ENCODE data around the gene APOL6. TPM values are rescaled to one million over a fixed set of nuclear protein-coding genes. Genes with fewer than 3 reads are reported as not detected.

APOL6 gene
- total and polyA plus RNA-seq, 2 of the 4 experiments (the other 2 are of a cell fraction) = 1.2 to 7.2 TPM

GRCh38 chr22:35609761-35610160 lies 38.5 kb upstream of the APOL6 start:
- 62% methylated on average over 2 of the region's 4 CpGs; no CpG with 5 or more reads in 1 of the 2 experiments for WGBS, 2 experiments (ENCODE audit: extremely low coverage in 2 of 2, insufficient read length in 1 of 2)

More at GRCh38 chr22:35609761-35610160, 38.5 kb upstream of the APOL6 start:
- DNase-seq = no peak
- Histone ChIP-seq H4K91ac (ENCODE audit: insufficient read depth, low read depth, low read length) (no peak overlapping the region), H4K20me1 (ENCODE audit: insufficient read depth, low read length) (no peaks in the 10 kb centered on the region), H3K4me1 (ENCODE audit: control insufficient read depth, insufficient read depth, low read length) (no peaks in the 10 kb centered on the region), H2BK5ac (ENCODE audit: low read depth, low read length, poor library complexity, severe bottlenecking) (no peak overlapping the region), H3K4me3 (ENCODE audit: insufficient read depth, low read depth, low read length) (no peak overlapping the region), H4K8ac (ENCODE audit: low read depth in 2 of 2, low read length in 2 of 2) (no peak overlapping the region), H3K36me3 (ENCODE audit: control insufficient read depth, insufficient read depth, low read length) (no peaks in the 10 kb centered on the region), H3K27ac (ENCODE audit: insufficient read depth, low read length) (no peak overlapping the region), H3K79me1 (ENCODE audit: low read depth in 1 of 2, low read length in 2 of 2) (no peaks in the 10 kb centered on the region), H2BK15ac (ENCODE audit: low read depth, low read length) (no peak overlapping the region), H3K56ac (ENCODE audit: extremely low read depth, insufficient read depth, low read length) (no peak overlapping the region), H3K27me3 (ENCODE audit: control insufficient read depth, insufficient read depth, low read length) (peaks cover 66% of the 10 kb centered on the region), H3K9me1 (ENCODE audit: insufficient read depth, low read length) (peaks cover 3% of the 10 kb centered on the region; the same call in 1 of the 2 replicates), H3K4me2 (ENCODE audit: low read depth, low read length) (no peak overlapping the region), H2AK9ac (replicated peaks; ENCODE audit: low read depth, low read length, poor library complexity) (no peak overlapping the region), H3K9ac (ENCODE audit: low read depth, low read length) (no peak overlapping the region), H2BK20ac (ENCODE audit: low read depth, low read length) (no peak overlapping the region), H3K9me3 (ENCODE audit: control insufficient read depth, insufficient read depth, low read length) (no peaks in the 10 kb centered on the region), H3K23ac (ENCODE audit: low read depth, low read length) (no peak overlapping the region), H4K5ac (ENCODE audit: low read depth, low read length) (no peak overlapping the region), H2BK120ac (ENCODE audit: low read depth, low read length) (no peak overlapping the region), H2AK5ac (ENCODE audit: low read depth, low read length) (no peak overlapping the region), H2AFZ (replicated peaks; ENCODE audit: low read length, poor library complexity) (no peak overlapping the region), H3K18ac (ENCODE audit: low read depth, low read length) (no peak overlapping the region), H3K4ac (ENCODE audit: low read depth, low read length) (no peak overlapping the region), H3K14ac (replicated peaks; ENCODE audit: low read depth, low read length) (no peak overlapping the region)
- BruUV-seq (replicated peaks) = no TSS peak
- ATAC-seq (ENCODE audit: low read depth) = no peak
- dilution Hi-C loops (cut with HindIII; ENCODE audit: low sequenced_read_pairs, unreplicated experiment) = no loop called here
- TF ChIP-seq RFX5 (IDR thresholded peaks at IDR 0.05; ENCODE audit: low read depth, low read length) = no peak
- CTCF ChIA-PET = no interaction called here
- POLR2A ChIA-PET (ENCODE audit: unreplicated experiment) = no interaction called here
- intact Hi-C loops (cut with micrococcal nuclease) = no loop called here
- in situ Hi-C loops (cut with MboI; ENCODE audit: low sequenced_read_pairs) = no loop called here
